HG02938 (cell line): ENCODE results near the gene NUTM2B.
"Not testable (repeated sequence)": the region's sequence is repeated elsewhere in the genome, so short reads cannot be mapped to it uniquely, and the experiment has no call there.

Experiments
- ATAC-seq: cut with Tn5 transposase; IDR thresholded peaks from one replicate; pipeline ENCODE4 v1.9.1; 2021; ENCODE audit warnings: mild to moderate bottlenecking, moderate library complexity; ENCODE audit not compliant: unreplicated experiment

Gene NUTM2B

GRCh38 chr10:79702927-79703326 is at the start of gene NUTM2B:
Gene NUTM2B, plus strand, starts transcription at chr10:79703227. Its CDS starts 383 bp downstream, at chr10:79703610.
- not testable (repeated sequence) for ATAC-seq

GRCh38 chr10:79663287-79663686 is 39.7 kb upstream of the NUTM2B start:
- ATAC-seq = not testable (repeated sequence)

DNA sequence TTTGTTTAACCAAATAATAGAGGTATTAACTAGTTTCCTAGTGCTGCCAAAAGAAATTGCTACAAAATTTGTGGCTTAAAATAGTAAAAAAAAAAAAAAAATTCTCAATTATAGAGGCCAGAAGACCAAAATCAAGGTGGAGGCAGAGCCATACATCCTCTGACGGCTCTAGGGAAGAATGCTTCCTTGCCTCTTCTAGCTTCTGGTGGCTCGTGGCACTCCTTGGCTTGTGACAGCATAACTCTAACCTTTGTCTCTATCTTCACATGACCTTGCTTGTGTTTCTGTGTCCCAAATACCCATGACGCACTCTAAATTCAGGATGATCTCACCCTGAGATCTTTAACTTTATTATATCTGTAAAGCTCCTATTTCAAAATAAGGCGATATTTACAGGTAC is 38.3 kb upstream of the NUTM2B start:
- ATAC-seq = not testable (repeated sequence)

GRCh38 chr10:79669248-79669788 is 33.7 kb upstream of the NUTM2B start:
- not testable (repeated sequence) for ATAC-seq

DNA sequence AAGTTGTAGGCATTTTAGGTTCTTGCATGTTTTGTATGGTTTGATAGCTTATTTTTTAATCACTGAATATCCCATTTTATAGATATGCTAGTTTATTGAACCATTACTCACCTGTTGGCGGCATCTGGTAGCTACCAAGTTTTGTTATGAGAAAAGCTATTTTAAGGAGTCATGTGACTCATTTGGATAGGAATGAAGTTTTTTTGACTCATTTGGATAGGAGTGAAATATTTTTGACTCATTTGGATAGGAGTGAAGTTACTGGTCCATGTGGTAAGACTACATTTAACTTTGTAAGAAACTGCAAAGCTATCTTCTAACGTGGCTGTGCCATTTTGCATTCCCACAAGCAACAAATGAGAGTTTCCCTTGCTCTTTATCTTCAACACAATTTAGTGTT is 28.1 kb upstream of the NUTM2B start:
- ATAC-seq = not testable (repeated sequence)

- ATAC-seq = not testable (repeated sequence)
Measured at GRCh38 chr10:79683026-79683883, 19.8 kb upstream of the NUTM2B start.

DNA sequence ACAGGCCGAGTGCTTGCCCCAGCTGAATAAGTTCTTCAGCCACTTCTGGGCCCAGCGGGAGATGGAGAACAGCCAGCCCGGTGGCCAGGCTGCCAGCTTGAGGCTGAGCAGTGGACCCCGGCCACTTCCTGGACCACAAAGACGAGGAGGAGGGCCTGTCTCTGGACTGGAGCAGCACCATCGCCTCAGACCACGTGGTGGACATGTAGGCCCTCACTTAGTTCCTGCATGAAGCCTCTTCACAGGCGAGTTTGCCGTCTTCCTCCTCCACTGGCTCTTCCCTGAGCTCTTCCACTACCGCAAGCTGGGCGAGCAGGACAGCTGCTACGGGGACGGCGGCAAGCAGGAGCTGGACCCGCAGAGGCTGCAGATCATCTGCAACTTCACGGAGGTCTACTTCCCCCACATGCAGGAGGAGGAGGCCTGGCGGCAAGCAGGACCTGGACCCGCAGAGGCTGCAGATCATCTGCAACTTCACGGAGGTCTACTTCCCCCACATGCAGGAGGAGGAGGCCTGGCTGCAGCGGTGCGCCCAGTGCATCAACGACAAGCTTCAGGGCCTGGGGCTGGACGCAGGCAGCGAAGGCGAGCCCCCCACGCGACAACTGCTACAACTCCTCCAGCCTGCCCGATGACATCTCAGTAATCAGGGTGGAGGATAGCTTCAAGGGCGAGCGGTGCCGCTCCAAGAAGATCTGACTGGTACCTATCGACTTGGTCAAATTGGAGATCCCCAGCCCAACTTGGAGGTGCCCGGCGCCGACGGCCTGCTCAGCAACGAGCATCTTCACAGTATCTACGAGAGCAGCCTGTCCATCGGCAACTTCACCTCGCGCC is 18.9 kb upstream of the NUTM2B start:
- ATAC-seq = not testable (repeated sequence)

DNA sequence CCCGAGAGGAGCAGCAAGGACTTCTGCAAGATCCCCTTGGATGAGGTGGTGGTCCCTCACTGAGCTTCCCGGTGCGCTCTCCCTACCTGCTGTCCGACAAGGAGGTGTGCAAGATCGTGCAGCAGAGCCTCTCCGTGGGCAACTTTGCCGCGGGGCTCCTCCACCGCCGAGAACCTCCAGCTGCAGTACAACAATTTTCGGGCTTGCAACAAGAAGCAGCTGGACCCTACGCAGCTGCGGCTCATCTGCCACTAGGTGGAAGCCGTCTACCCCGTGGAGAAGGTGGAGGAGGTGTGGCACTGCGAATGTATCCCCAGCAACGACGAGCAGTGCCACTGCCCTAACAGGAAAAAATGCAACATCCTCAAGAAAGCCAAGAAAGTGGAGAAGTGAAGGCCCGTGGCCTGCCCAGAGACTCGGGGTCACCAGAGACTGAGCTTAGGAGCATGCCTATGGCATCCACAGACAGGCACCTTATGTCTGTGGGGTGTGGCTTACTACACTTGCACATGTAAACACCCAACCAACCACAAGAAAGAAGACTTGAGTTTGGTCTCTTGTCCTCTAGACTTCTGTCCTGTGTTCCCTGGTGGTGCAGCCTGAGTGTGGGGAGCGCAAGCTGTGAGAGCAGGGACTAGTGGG is 17.9 kb upstream of the NUTM2B start:
- not testable (repeated sequence) for ATAC-seq

DNA sequence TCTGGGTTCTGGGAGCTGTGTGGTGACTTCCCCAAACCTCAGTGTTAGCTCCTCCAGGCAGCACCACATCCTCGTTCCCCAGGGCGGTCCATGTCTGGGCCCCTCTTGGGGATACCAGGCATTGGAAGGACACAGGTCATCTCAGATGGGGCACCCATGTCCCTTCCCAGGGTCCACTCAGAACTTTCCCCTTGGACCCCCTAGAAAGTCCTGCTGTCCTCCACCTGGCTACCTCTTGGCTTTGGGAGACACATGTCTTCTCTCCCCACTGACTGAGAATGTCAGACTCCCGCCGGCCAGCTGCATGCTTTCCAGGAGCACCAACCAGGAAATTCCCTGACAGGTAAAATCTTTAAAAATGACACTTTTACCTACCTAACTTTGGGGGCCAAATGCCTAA is 16.4 kb upstream of the NUTM2B start:
- not testable (repeated sequence) for ATAC-seq

DNA sequence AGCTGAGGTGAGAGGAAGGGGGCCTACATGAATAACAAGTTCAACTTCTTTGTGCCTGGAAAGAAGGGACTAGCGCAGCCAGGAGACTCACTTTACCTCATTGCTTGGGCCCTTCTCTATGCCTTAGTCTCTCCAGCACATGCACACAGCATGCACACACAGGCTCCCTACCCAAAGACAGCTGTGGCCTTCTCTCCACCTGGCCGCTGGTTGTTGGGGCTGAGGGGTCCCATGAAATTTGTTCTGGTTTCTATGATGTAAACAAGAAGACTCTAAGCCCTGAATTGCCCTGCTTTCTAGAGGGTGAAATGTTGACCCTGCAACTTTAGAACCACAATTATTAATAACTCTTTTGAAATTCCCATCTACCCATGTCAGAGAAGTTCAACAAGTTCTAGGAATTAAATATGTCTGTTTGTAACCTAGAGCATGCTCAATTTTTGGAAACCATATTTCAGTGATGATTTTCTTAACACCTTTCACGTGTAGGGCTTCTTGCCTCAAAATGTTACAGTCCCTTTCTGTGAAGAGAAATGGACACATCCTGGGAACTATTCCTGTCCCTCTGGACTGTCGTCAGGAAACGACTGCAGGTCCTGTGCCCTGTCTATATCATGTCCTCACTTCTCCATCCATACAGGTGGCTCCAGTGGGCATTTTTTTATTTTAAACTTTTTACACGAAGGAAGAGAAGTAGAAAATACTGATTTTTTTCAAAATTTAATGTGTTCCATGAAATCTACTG is 15.4 kb upstream of the NUTM2B start:
- not testable (repeated sequence) for ATAC-seq

- ATAC-seq = not testable (repeated sequence)
Measured at GRCh38 chr10:79688798-79689197, 14.2 kb upstream of the NUTM2B start.

GRCh38 chr10:79696596-79696995 is 6.4 kb upstream of the NUTM2B start:
- ATAC-seq = not testable (repeated sequence)

- ATAC-seq = not testable (repeated sequence)
Measured at GRCh38 chr10:79697141-79697540, 5.9 kb upstream of the NUTM2B start.

DNA sequence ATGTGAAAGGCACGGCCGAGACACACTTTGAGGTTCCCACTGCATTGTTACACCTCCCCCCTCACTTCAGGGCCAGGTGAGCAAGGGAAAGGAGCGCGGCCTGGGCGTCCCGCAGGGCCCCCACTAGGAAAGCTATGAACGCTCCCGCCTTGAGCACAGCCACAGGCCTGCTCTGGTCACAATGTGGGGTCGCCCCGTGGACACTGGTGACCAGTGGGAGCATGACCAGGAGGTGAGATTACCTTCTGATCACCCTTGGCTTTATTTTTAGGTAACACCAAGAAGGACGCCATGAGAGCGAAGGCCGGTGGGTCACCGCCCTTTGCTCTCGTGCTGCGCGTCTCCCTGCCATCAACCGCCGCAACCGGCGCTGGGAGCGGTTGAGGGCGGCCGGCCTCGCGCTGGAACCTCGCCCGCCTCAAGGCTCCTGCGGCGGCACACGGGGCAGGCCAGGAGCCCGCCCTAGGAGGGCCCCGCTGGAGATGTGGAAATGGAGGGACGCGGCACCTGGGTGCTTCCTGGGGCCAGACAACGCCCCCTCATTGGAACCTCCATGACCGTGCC is 2.6 kb upstream of the NUTM2B start:
- ATAC-seq = not testable (repeated sequence)

GRCh38 chr10:79707017-79707416 is 4.0 kb downstream of the NUTM2B start:
- ATAC-seq = not testable (repeated sequence)

DNA sequence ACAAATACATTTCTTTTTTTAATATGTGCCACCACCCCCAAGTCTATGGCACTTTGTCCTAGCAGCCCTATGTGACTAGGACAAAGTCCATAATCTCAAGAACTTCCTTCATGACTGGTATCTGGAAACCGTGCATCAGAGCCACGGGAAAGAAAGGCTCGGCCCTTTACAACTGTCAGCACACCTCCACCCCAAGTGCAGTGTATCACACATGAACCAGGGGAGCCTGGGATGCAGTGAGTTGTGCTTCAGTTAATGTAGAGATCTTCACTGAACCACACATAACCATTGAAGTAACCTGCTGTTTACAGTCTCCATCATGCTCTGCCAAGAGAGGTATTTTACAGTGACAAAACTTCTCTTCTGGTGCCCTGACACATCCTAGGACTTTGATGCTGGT is 11.9 kb downstream of the NUTM2B start:
- ATAC-seq = not testable (repeated sequence)

DNA sequence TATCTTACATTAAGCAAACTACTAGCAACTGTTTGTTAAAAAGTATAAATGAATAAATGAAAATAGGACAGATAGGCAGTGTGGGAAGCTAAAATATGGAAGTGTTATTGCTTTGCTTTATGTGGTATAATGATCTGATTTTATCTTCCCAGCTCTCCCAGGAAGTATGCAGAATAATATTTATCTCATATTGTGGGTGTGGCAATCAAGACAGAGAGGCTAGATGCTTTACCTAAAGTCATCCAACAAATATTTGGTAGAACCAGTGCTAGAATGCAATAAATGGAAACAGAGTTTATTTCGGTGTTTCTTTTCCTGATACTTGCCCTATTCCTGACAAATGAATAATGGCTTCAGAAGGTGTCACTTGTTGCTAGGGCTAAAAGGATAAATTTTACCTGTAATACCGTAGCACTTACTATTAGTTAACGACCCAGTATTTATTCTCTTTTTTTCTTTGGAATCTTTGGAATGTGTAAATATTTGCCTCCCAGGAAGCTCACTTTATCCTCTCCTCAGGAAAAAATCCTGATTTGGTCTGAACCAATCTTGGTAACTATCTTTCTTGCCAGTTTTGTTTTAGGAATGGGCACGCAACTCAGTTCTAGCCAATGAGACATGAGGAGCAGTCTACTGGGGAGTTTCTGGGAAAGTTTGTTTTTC is 14.0 kb downstream of the NUTM2B start:
- not testable (repeated sequence) for ATAC-seq

DNA sequence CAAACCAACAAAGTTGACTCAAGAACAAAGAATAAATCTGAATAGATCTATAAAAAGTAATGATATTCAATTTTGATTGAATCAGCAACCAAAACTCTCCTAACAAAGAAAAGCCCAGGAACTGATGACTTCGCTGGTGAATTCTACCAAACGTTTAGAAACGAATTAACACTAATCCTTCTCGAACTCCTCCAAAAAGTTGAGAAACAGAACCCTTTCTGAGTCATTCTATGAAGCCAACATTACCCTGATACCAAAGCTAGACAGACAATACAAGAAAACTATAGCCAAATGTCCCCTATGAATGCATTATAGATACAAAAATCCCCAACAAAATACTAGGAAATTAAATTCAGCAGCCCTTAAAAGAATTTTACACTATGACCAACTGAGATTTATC is 17.0 kb downstream of the NUTM2B start:
- ATAC-seq = not testable (repeated sequence)

DNA sequence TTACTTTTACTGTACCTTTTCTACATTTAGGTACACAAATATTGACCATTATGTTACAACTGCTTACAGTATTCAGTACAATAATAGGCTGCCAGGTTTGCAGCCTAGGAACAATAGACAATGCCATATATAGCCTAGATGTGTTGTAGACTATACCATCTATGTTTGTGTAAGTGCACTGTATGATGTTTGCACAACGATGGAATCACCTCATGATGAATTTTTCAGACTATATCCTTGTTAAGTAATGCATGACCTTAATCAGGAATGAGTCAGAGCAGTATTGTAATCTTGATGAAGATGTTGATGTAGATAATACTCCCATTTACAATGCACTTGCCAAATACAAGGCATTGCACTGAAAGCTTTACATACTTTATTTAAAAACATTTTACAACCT is 23.6 kb downstream of the NUTM2B start:
- not testable (repeated sequence) for ATAC-seq
